ENCODE measurements around the gene SEMA3C. TPM values are rescaled to one million over a fixed set of nuclear protein-coding genes. Genes with fewer than 3 reads are reported as not detected.

The SEMA3C gene
- total RNA-seq, 1 experiment from 2014 or later = 232 TPM

DNA sequence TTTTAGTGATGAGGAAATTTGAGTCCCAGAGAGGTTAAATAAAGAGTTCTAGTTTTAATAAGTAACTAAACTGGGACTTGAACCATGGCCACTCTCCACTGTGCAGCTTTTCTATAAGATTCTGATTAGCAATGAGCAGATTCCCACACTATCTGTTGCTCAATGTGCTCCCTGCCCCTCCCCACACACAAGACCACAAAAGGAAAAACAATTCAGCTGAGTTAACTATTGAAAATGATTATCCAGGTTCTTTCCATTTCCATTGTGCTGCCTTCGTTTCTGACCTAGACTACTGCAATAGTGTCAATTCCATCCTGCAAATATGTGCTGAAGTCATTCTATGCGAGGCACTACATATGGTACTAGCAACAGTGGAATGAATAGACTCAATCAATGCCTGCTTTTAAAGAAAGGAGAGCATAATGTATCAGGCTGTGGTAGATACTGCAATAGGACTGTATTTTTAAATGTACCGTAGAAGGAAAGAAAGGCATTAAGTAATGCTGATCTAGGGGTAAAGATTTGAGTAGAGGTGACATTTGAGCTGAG is 97.0 kb downstream of the SEMA3C start:
- H3K4me3 ChIP-seq (ENCODE audit: low read depth in 2 of 2, low read length in 2 of 2) = no peak overlapping the region
- CTCF ChIA-PET = no interaction called here
- POLR2A ChIA-PET = no interaction called here
- DNase-seq (ENCODE audit: low read depth, low spot score) (no peak), ATAC-seq (no peak)
- no TSS peak for BruUV-seq (replicated peaks)
- no peaks in the 10 kb centered on the region for H3K9me3 ChIP-seq (ENCODE audit: control insufficient read depth, insufficient read depth, low read depth, low read length)
- TF ChIP-seq TCF7L2 (IDR thresholded peaks at IDR 0.05; ENCODE audit: low read depth, low read length) (no peak), POLR2AphosphoS5 (IDR thresholded peaks at IDR 0.05; ENCODE audit: low read depth, low read length) (no peak)
- TF ChIP-seq, protein P1, sequence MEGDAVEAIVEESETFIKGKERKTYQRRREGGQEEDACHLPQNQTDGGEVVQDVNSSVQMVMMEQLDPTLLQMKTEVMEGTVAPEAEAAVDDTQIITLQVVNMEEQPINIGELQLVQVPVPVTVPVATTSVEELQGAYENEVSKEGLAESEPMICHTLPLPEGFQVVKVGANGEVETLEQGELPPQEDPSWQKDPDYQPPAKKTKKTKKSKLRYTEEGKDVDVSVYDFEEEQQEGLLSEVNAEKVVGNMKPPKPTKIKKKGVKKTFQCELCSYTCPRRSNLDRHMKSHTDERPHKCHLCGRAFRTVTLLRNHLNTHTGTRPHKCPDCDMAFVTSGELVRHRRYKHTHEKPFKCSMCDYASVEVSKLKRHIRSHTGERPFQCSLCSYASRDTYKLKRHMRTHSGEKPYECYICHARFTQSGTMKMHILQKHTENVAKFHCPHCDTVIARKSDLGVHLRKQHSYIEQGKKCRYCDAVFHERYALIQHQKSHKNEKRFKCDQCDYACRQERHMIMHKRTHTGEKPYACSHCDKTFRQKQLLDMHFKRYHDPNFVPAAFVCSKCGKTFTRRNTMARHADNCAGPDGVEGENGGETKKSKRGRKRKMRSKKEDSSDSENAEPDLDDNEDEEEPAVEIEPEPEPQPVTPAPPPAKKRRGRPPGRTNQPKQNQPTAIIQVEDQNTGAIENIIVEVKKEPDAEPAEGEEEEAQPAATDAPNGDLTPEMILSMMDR (IDR thresholded peaks at IDR 0.05) = no peak
- H3K27ac ChIP-seq (ENCODE audit: low read length) = peak overlapping the region; percentile 76
- no peaks in the 10 kb centered on the region for H3K27me3 ChIP-seq (ENCODE audit: control insufficient read depth, insufficient read depth, low read length)
- peaks cover 60% of the 10 kb centered on the region for H3K4me1 ChIP-seq (ENCODE audit: control insufficient read depth, insufficient read depth, low read length)
- in situ Hi-C loops (cut with HindIII; ENCODE audit: low pct_unique_long_range_greater_than_20kb, low sequenced_read_pairs) (no loop called here), intact Hi-C loops (cut with micrococcal nuclease; ENCODE audit: unreplicated experiment) (no loop called here)
- peaks cover 28% of the 10 kb centered on the region for H3K36me3 ChIP-seq (ENCODE audit: control insufficient read depth, insufficient read depth, low read length)

DNA sequence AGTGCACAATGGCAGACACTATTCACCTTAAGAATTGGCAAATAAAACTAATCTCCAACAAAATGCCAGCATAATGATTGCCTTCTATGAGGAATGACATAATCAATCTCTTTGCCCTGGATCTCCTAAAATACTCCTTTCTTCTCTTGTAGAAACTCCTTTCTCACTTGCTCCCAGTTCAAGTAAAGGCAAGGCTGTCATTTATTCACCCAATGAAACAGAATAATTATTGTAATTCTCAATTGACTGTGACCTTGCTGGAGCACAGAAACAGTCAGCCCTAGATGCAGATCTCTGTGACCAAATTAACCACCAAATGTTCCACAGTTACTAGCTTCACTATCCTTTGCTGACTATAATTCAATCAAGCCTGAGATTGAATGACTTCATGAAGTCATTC is 99.3 kb downstream of the SEMA3C start:
- Histone ChIP-seq H3K36me3 (ENCODE audit: control insufficient read depth, insufficient read depth, low read length) (peaks cover 28% of the 10 kb centered on the region), H3K27ac (ENCODE audit: low read length) (peak overlapping the region; percentile 66), H3K4me1 (ENCODE audit: control insufficient read depth, insufficient read depth, low read length) (peaks cover 43% of the 10 kb centered on the region), H3K4me3 (ENCODE audit: low read depth in 2 of 2, low read length in 2 of 2) (no peak overlapping the region), H3K9me3 (ENCODE audit: control insufficient read depth, insufficient read depth, low read depth, low read length) (no peaks in the 10 kb centered on the region), H3K27me3 (ENCODE audit: control insufficient read depth, insufficient read depth, low read length) (no peaks in the 10 kb centered on the region)
- TF ChIP-seq, protein P1 (IDR thresholded peaks at IDR 0.05) = no peak
- TF ChIP-seq SIN3A (IDR thresholded peaks at IDR 0.05; ENCODE audit: borderline replicate concordance, insufficient read depth, low read depth, low read length) (no peak), POLR2AphosphoS5 (IDR thresholded peaks at IDR 0.05; ENCODE audit: low read depth, low read length) (no peak), TCF7L2 (IDR thresholded peaks at IDR 0.05; ENCODE audit: low read depth, low read length) (no peak)
- TF ChIP-seq, protein P2, sequence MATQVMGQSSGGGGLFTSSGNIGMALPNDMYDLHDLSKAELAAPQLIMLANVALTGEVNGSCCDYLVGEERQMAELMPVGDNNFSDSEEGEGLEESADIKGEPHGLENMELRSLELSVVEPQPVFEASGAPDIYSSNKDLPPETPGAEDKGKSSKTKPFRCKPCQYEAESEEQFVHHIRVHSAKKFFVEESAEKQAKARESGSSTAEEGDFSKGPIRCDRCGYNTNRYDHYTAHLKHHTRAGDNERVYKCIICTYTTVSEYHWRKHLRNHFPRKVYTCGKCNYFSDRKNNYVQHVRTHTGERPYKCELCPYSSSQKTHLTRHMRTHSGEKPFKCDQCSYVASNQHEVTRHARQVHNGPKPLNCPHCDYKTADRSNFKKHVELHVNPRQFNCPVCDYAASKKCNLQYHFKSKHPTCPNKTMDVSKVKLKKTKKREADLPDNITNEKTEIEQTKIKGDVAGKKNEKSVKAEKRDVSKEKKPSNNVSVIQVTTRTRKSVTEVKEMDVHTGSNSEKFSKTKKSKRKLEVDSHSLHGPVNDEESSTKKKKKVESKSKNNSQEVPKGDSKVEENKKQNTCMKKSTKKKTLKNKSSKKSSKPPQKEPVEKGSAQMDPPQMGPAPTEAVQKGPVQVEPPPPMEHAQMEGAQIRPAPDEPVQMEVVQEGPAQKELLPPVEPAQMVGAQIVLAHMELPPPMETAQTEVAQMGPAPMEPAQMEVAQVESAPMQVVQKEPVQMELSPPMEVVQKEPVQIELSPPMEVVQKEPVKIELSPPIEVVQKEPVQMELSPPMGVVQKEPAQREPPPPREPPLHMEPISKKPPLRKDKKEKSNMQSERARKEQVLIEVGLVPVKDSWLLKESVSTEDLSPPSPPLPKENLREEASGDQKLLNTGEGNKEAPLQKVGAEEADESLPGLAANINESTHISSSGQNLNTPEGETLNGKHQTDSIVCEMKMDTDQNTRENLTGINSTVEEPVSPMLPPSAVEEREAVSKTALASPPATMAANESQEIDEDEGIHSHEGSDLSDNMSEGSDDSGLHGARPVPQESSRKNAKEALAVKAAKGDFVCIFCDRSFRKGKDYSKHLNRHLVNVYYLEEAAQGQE (IDR thresholded peaks at IDR 0.05; ENCODE audit: insufficient read depth in 1 of 2, low read depth in 2 of 2, low read length in 1 of 2) = no peak
- in situ Hi-C loops (cut with HindIII; ENCODE audit: low pct_unique_long_range_greater_than_20kb, low sequenced_read_pairs) (no loop called here), intact Hi-C loops (cut with micrococcal nuclease; ENCODE audit: unreplicated experiment) (no loop called here)
- ATAC-seq (no peak), DNase-seq (ENCODE audit: low read depth, low spot score) (no peak)
- BruUV-seq (replicated peaks) = no TSS peak
- POLR2A ChIA-PET = interaction anchor here (0.7 to 0.8 kb wide), 2 partner anchors 9 to 61 kb away, joined by 8 to 13 read pairs; no protein-coding TSS in a partner anchor
- CTCF ChIA-PET = no interaction called here

All from Panc1 (cell line).